Measurements from ENCODE around the gene WDR27. TPM values are rescaled to one million over a fixed set of nuclear protein-coding genes. Genes with fewer than 3 reads are reported as not detected.
"Not testable (repeated sequence)": the region's sequence is repeated elsewhere in the genome, so short reads cannot be mapped to it uniquely, and the experiment has no call there.

The WDR27 gene
- total and polyA plus RNA-seq, 2 experiments from 2014 or later = 27.7 to 29.7 TPM

DNA sequence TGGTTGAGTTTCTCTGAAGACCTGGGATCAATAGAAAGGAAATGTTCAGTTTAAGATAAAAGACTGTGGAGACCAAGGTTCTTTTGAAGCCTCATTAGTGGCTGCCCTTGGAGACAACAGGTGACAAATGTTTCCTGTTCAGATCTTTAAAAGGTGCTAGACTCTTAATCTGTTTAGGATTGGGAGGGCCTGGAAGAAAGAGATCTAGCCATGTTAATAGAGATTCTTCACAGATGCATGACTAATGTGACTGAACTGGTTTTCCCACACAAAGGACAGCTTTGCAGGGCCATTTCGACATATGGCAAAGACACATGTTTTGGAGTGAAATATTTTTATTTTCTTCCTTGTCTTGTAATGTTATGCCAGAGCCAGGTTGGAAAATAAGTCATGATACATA lies 82.2 kb downstream of the WDR27 start:
- H3K27me3 ChIP-seq = no peaks in the 10 kb centered on the region
- TF ChIP-seq EZH2phosphoT487 (IDR thresholded peaks at IDR 0.05; ENCODE audit: low read depth, severe bottlenecking, unreplicated experiment) (no peak), EZH2 (IDR thresholded peaks at IDR 0.05; ENCODE audit: borderline replicate concordance) (no peak)
- H3K36me3 ChIP-seq (replicated peaks; ENCODE audit: insufficient read depth, low read depth) = no peaks in the 10 kb centered on the region
- H3K4me2 ChIP-seq = no peak overlapping the region
- no peak overlapping the region for H2AFZ ChIP-seq
- WGBS (ENCODE audit: low lambda C conversion rate, missing lambda C conversion rate) = 83% methylated on average over 1 of the region's 1 CpG
- no peaks in the 10 kb centered on the region for H3K9me3 ChIP-seq (ENCODE audit: low read depth)
- no peaks in the 10 kb centered on the region for H3K79me2 ChIP-seq
- no peak for DNase-seq (ENCODE audit: low spot score)
- no peak overlapping the region for H3K27ac ChIP-seq
- H3K4me1 ChIP-seq (ENCODE audit: insufficient read depth) = peaks cover 3% of the 10 kb centered on the region
- no peaks in the 10 kb centered on the region for H3K9me2 ChIP-seq (replicated peaks; ENCODE audit: insufficient read depth)
- no peak overlapping the region for H3K4me3 ChIP-seq
- H4K20me1 ChIP-seq (ENCODE audit: insufficient read depth, poor library complexity, severe bottlenecking) = no peaks in the 10 kb centered on the region

GRCh38 chr6:169618526-169619490 lies 83.0 kb downstream of the WDR27 start:
- WGBS (ENCODE audit: low lambda C conversion rate, missing lambda C conversion rate) = 74% methylated on average over 7 of the region's 7 CpGs
- no peak overlapping the region for H3K4me2 ChIP-seq

DNA sequence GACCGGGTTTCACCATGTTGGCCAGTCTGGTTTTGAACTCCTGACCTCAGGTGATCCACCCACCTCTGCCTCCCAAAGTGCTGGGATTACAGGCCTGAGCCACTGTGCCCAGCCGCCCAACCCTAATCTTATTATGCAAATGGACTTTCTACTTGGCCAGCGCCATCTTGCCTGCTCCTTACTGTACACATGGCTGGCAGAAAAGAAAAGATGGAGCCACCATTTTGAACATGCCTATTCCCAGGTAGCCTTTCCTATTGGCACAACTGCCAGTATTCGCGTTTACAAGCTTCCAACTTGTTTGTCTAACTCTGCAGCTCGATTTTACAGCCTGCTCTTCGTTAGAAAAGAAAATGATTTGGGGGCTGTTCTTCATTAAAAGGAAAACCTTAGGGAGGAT lies 84.3 kb downstream of the WDR27 start:
- Histone ChIP-seq H2AFZ (no peak overlapping the region), H3K36me3 (replicated peaks; ENCODE audit: insufficient read depth, low read depth) (no peaks in the 10 kb centered on the region), H4K20me1 (ENCODE audit: insufficient read depth, poor library complexity, severe bottlenecking) (no peaks in the 10 kb centered on the region), H3K4me2 (no peak overlapping the region), H3K9me3 (ENCODE audit: low read depth) (no peaks in the 10 kb centered on the region), H3K27me3 (no peaks in the 10 kb centered on the region), H3K4me3 (no peak overlapping the region), H3K79me2 (no peaks in the 10 kb centered on the region), H3K9me2 (replicated peaks; ENCODE audit: insufficient read depth) (no peaks in the 10 kb centered on the region), H3K4me1 (ENCODE audit: insufficient read depth) (peaks cover 3% of the 10 kb centered on the region), H3K27ac (no peak overlapping the region)
- WGBS (ENCODE audit: low lambda C conversion rate, missing lambda C conversion rate) = 89% methylated on average over 7 of the region's 7 CpGs
- TF ChIP-seq EZH2phosphoT487 (IDR thresholded peaks at IDR 0.05; ENCODE audit: low read depth, severe bottlenecking, unreplicated experiment) = no peak
- TF ChIP-seq, protein P1, sequence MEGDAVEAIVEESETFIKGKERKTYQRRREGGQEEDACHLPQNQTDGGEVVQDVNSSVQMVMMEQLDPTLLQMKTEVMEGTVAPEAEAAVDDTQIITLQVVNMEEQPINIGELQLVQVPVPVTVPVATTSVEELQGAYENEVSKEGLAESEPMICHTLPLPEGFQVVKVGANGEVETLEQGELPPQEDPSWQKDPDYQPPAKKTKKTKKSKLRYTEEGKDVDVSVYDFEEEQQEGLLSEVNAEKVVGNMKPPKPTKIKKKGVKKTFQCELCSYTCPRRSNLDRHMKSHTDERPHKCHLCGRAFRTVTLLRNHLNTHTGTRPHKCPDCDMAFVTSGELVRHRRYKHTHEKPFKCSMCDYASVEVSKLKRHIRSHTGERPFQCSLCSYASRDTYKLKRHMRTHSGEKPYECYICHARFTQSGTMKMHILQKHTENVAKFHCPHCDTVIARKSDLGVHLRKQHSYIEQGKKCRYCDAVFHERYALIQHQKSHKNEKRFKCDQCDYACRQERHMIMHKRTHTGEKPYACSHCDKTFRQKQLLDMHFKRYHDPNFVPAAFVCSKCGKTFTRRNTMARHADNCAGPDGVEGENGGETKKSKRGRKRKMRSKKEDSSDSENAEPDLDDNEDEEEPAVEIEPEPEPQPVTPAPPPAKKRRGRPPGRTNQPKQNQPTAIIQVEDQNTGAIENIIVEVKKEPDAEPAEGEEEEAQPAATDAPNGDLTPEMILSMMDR (IDR thresholded peaks at IDR 0.05; ENCODE audit: poor library complexity) = no peak
- no peak for TF ChIP-seq EZH2 (IDR thresholded peaks at IDR 0.05; ENCODE audit: borderline replicate concordance)
- no peak for DNase-seq (ENCODE audit: low spot score)

More at GRCh38 chr6:169618526-169619490, 83.0 kb downstream of the WDR27 start:
- Histone ChIP-seq H3K9me2 (replicated peaks; ENCODE audit: insufficient read depth) (no peaks in the 10 kb centered on the region), H2AFZ (no peak overlapping the region), H3K27ac (no peak overlapping the region), H3K4me3 (no peak overlapping the region), H3K27me3 (no peaks in the 10 kb centered on the region), H4K20me1 (ENCODE audit: insufficient read depth, poor library complexity, severe bottlenecking) (no peaks in the 10 kb centered on the region), H3K79me2 (no peaks in the 10 kb centered on the region), H3K36me3 (replicated peaks; ENCODE audit: insufficient read depth, low read depth) (no peaks in the 10 kb centered on the region), H3K4me1 (ENCODE audit: insufficient read depth) (peaks cover 3% of the 10 kb centered on the region), H3K9me3 (ENCODE audit: low read depth) (no peaks in the 10 kb centered on the region)
- TF ChIP-seq EZH2 (IDR thresholded peaks at IDR 0.05; ENCODE audit: borderline replicate concordance) (no peak), EZH2phosphoT487 (IDR thresholded peaks at IDR 0.05; ENCODE audit: low read depth, severe bottlenecking, unreplicated experiment) (no peak)
- TF ChIP-seq, protein P1 (IDR thresholded peaks at IDR 0.05; ENCODE audit: poor library complexity) = no peak
- DNase-seq (ENCODE audit: low spot score) = no peak

DNA sequence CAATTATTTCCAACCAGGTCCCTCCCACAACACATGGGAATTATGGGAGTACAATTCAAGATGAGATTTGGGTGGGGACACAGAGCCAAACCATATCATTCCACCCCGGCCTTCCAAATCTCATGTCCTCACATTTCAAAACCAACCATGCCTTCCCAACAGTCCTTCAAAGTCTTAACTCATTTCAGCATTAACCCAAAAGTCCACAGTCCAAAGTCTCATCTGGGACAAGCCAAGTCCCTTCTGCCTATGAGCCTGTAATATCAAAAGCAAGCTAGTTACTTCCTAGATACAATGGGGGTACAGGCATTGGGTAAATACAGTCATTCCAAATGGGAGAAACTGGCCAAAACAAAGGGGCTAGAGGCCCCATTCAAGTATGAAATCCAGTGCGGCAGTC lies 93.2 kb downstream of the WDR27 start:
- H4K20me1 ChIP-seq (ENCODE audit: insufficient read depth, poor library complexity, severe bottlenecking); H3K9me3 ChIP-seq (ENCODE audit: low read depth); H3K79me2 ChIP-seq; H2AFZ ChIP-seq; H3K27me3 ChIP-seq; H3K36me3 ChIP-seq (replicated peaks; ENCODE audit: insufficient read depth, low read depth); H3K27ac ChIP-seq; H3K9me2 ChIP-seq (replicated peaks; ENCODE audit: insufficient read depth); H3K4me1 ChIP-seq (ENCODE audit: insufficient read depth); H3K4me2 ChIP-seq; H3K4me3 ChIP-seq; DNase-seq (ENCODE audit: low spot score): not testable (repeated sequence)
- WGBS (ENCODE audit: low lambda C conversion rate, missing lambda C conversion rate) = 93% methylated on average over 2 of the region's 2 CpGs
